HG02798 (cell line): ENCODE results near the gene STYX.

ENCODE experiments used
- ATAC-seq: cut with Tn5 transposase; IDR thresholded peaks from one replicate; pipeline ENCODE4 v1.9.1; 2021; ENCODE audit warnings: mild to moderate bottlenecking; ENCODE audit not compliant: unreplicated experiment, poor library complexity

STYX gene

GRCh38 chr14:52783206-52783605 is 53.2 kb downstream of the STYX start:
- ATAC-seq: no peak

GRCh38 chr14:52786887-52787286 is 56.9 kb downstream of the STYX start:
- ATAC-seq: no peak

- ATAC-seq: no peak
Observed at GRCh38 chr14:52789118-52789517, 59.2 kb downstream of the STYX start.

- no peak for ATAC-seq
Observed at GRCh38 chr14:52790011-52790755, 60.2 kb downstream of the STYX start.

- peak; percentile 2 for ATAC-seq
Observed at GRCh38 chr14:52790756-52791222, 60.8 kb downstream of the STYX start.

DNA sequence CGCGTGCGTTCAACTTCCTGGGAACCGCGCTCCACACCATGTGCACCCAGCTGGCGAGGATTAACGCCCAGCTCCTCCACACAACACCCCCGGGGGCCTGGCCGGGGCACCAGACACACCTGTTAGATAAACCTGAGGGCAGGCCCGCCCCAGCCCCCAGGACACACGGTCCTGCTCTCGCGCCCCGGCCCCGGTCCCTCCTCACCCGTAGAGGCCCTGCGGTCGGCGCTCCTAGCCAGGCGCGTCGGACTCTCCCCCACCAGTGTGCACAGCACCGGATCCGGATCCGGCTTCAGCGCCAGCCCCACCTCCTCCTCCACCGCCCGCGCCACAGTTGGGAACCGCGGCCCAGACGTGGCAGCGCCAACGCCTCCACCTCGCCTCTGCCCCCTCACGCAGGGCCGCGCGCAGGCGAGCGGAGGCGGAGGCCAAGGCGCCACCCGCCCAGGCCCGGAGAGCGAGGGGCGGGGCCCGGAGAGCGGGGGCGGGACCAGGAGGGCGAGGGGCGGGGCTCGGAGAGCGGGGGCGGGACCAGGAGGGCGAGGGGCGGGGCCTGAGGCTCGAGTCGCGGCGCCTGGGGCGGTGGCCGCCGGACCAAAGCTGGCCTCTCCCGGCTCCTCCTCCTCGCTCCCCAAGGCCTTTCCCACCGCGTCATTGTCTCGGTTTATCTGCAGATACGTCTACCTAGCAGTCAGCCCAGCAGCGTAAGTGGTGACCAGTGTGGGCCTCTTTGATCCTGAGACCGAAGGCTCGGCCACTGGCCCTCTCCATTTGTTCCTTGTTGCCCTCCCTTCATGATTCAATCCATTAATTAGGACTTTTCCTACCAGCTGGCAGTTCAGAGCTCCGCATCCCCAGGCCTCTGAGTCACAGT is 61.5 kb downstream of the STYX start, which contains the start of gene GNPNAT1:
GNPNAT1 (minus strand) TSS at position 385 of the 874 bp plus-strand sequence. CDS start 6,957 bp downstream, outside the sequence.
- ATAC-seq: peak; percentile 90

GRCh38 chr14:52792097-52792415 is 62.1 kb downstream of the STYX start:
- no peak for ATAC-seq

DNA sequence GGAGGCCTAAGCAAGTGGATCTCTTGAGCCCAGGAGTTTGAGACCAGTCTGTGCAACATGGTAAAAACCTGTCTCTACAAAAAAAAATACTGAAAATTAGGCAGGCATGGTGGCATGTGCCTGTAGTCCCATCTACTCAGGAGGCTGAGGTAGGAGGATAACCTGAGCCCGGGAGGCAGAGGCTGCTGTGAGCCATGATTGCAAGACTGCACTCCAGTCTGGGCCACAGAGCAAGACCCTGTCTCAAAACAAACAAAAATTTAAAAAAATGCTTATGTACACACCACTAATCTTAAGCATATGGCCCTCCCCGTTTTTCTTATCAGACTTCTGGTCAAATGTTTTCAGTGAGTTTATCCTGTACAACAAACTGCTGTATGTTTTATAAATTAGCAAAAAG is 63.1 kb downstream of the STYX start:
- no peak for ATAC-seq

- no peak for ATAC-seq
Observed at GRCh38 chr14:52797653-52798052, 67.7 kb downstream of the STYX start.

- ATAC-seq: no peak
Observed at GRCh38 chr14:52798826-52799225, 68.9 kb downstream of the STYX start.

- no peak for ATAC-seq
Observed at GRCh38 chr14:52801014-52801712, 71.2 kb downstream of the STYX start.

GRCh38 chr14:52802597-52802996 is 72.6 kb downstream of the STYX start:
- no peak for ATAC-seq

GRCh38 chr14:52806115-52806514 is 76.1 kb downstream of the STYX start:
- ATAC-seq: no peak

DNA sequence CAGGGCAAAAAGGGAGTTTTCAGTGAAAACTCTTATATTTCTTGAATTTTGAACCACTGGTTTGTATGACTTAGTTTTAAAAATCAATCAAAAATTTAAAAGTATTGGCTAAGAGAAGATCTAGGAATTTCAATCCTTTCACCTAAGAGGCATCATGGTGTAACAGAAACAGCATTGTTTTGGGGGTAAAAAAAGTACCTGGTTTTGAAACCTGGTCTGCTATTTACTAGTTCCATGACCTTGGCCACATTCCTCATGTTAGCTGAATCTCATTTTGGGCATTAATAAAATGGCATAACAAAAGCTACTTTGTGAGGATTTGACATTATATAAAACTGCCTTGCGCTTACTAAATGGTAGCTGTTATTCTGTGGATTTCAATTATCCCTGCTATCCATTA is 78.1 kb downstream of the STYX start:
- ATAC-seq: no peak

GRCh38 chr14:52821805-52822250 is 91.9 kb downstream of the STYX start:
- no peak for ATAC-seq

GRCh38 chr14:52824462-52824861 is 94.5 kb downstream of the STYX start:
- no peak for ATAC-seq
